Muscle layer of duodenum (tissue), 2 donors: Measurements from ENCODE around the gene GARIN3.
"Not testable (repeated sequence)": the region's sequence is repeated elsewhere in the genome, so short reads cannot be mapped to it uniquely, and the experiment has no call there.

ENCODE experiments used
- H3K27ac ChIP-seq: one replicate; pipeline ENCODE4 v1.7.0; 2013; ENCODE audit warnings: mild to moderate bottlenecking, low read length
- H3K27me3 ChIP-seq: one replicate; pipeline ENCODE4 v1.7.0; 2013; ENCODE audit warnings: low read depth, mild to moderate bottlenecking, control low read depth, low read length
- H3K36me3 ChIP-seq, 2 donors: one replicate each; pipeline ENCODE4 v1.7.0; 2013; ENCODE audit warnings: low read length in 2 of 2, control low read depth in 1 of 2, mild to moderate bottlenecking in 1 of 2; ENCODE audit not compliant: insufficient read depth in 2 of 2, control insufficient read depth in 1 of 2
- H3K4me1 ChIP-seq, 2 donors: one replicate each; pipeline ENCODE4 v1.7.0; 2013; ENCODE audit warnings: low read length in 2 of 2, mild to moderate bottlenecking in 2 of 2, control low read depth in 1 of 2, moderate library complexity in 1 of 2; ENCODE audit not compliant: insufficient read depth in 2 of 2, control insufficient read depth in 1 of 2
- H3K4me3 ChIP-seq, 2 donors: one replicate each; pipeline ENCODE4 v1.7.0; 2013; ENCODE audit warnings: low read length in 2 of 2, low read depth in 1 of 2, mild to moderate bottlenecking in 1 of 2
- H3K9me3 ChIP-seq, 2 donors: one replicate each; pipeline ENCODE4 v1.7.0; 2013; ENCODE audit warnings: low read length in 2 of 2, control low read depth in 1 of 2, mild to moderate bottlenecking in 1 of 2; ENCODE audit not compliant: control insufficient read depth in 1 of 2
- donor health status: healthy.

GARIN3 gene

DNA sequence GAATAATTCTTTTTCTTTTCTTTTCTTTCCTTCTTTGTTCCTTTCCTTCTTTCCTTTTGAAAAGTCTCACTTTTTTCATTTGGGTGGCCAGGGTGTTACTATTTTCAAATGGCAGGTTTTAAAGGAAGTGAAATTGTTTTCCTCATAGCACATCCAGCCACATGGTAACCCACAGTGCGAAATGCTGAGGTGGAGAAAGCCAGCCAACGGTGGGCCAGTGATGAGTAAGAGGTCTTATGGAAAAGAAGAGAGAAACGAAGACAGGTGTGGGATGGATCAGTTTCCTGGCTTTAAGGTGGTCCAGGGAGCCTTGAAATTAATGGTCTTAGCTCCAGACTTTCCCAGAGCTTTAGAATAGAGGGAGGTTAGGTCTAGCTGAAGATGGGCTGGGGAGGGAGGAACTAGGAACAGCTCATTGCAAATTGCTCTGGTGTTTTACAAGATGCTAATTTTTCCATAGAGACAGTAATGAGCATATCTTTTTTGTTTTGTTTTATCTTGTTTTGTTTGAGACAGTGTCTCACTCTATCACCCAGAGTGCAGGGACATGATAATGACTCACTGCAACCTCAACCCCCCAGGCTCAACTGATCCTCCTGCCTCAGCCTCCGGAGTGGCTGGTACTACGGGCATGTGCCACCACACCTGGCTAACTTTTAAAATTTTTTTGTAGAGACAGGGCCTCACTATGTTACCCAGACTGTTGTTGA lies 32.4 kb upstream of the GARIN3 start:
- Histone ChIP-seq H3K4me1 (no peaks in the 10 kb centered on the region), H3K36me3 (no peaks in the 10 kb centered on the region), H3K4me3 (no peak overlapping the region), H3K27ac (no peak overlapping the region), H3K27me3 (no peaks in the 10 kb centered on the region), H3K9me3 (no peaks in the 10 kb centered on the region)

DNA sequence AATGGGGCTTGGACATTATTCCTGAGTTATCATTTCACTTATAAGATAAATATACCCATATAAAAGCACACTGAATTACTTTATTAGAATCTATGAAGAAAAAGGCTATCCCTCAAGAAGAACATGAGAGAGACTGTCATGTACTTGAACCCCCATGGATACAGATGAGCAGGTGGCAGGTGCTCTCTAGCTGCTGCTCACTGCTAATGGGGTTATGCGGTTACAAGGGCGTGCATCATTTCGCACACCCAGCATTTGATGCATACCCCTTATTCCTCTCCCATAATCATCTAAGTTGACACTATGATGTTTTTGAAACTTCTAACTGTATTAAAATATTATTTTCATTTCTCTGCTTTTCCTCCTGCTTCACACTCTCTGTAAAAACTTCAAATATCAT lies 31.0 kb upstream of the GARIN3 start:
- no peaks in the 10 kb centered on the region for H3K9me3 ChIP-seq

DNA sequence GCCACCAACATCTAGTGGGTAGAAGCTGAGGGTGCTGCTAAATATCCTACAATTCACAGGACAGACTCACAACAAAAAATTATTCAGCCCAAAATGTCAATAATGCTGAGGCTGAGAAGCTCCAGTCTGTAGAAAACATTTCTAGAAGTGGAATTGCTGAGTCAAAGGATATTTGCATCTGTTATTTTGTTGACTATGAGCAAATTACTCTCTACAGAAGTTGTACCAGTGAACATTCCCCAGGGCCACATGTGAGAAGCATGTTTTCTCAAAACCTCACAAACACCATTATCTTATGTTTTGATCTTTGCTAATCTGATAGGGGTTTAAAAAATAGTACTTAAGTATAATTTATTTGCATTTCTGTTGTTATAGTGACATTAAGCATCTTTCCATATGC lies 30.0 kb upstream of the GARIN3 start:
- H3K27me3 ChIP-seq = no peaks in the 10 kb centered on the region
- no peaks in the 10 kb centered on the region for H3K36me3 ChIP-seq
- H3K4me3 ChIP-seq = no peak overlapping the region
- H3K9me3 ChIP-seq = no peaks in the 10 kb centered on the region
- no peak overlapping the region for H3K27ac ChIP-seq
- H3K4me1 ChIP-seq = no peaks in the 10 kb centered on the region

More for the DNA sequence above, 31.0 kb upstream of the GARIN3 start:
- Histone ChIP-seq H3K4me3 (no peak overlapping the region), H3K4me1 (no peaks in the 10 kb centered on the region), H3K27me3 (no peaks in the 10 kb centered on the region), H3K36me3 (no peaks in the 10 kb centered on the region), H3K27ac (no peak overlapping the region)

DNA sequence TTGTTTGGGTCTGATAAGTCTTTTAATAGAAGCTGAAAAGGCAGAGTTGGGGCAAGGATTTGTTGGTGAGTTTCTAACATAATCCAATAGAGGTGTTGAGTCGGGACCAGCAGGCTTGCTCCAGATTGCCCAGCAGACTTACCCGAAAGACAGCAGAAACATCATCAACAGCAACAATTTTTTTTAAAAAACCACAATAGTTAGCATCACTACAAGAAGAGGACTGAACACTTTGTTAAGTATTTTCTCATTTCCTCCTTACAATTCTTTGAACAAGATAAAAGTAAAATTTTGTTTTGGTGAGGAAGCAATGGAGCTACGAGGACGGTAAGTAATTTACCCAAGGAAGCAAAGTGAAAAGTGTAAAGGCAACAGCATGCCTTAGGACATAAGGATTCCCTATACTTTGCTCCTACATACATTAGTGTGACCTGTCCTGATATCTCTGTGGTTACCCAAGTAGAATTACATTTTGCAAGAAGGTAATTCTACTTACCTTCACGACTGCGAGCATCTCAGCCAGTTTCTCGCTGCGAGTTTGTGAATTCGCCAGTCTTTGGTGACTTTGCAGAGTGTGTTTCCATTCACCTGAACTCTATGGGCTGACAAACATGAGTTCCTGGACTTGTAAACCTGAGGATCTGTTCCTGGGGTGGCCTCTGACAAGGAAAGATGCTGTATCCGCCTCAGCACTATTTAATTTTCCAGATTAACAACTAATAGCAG lies 27.8 kb upstream of the GARIN3 start:
- Histone ChIP-seq H3K36me3 (no peaks in the 10 kb centered on the region), H3K27me3 (no peaks in the 10 kb centered on the region), H3K9me3 (no peaks in the 10 kb centered on the region), H3K27ac (no peak overlapping the region), H3K4me3 (no peak overlapping the region), H3K4me1 (no peaks in the 10 kb centered on the region)

DNA sequence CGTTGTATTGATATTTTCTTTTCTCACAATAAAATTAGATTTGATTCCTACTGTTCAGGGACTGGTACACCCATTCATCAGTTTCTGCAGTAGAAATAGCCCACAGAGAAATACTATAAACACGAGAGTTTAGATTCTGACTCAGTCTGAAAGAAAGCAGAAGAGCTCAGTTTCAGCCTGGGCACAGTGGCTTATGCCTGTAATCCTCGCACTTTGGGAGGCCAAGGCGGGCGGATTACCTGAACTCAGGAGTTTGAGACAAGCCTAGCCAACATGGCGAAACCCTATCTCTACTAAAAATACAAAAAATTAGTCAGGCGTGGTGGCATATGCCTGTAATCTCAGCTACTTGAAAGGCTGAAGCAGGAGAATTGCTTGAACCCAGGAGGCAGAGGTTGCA lies 23.2 kb upstream of the GARIN3 start:
- no peaks in the 10 kb centered on the region for H3K9me3 ChIP-seq
- H3K4me3 ChIP-seq = no peak overlapping the region
- H3K36me3 ChIP-seq = no peaks in the 10 kb centered on the region
- no peaks in the 10 kb centered on the region for H3K27me3 ChIP-seq
- no peaks in the 10 kb centered on the region for H3K4me1 ChIP-seq
- no peak overlapping the region for H3K27ac ChIP-seq

DNA sequence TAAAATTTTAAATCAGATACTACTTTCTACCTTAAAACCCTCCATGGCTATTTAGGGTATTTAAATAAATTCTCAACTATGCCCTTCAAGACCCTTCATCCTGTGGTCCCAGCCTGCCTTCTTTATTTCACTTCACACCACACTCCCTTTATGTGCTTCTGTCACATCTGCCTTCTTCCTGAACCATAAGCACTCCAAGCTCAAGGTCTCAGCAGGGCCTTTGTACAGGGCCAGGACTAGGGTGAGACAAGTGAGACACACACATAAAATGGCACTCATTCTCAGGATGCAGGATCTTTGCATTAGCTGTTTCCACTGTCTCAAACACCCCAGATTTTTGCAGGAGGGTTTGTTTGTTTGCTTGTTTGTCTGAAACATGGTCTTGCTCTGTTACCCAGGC lies 22.2 kb upstream of the GARIN3 start:
- Histone ChIP-seq H3K27ac (no peak overlapping the region), H3K36me3 (no peaks in the 10 kb centered on the region), H3K4me3 (no peak overlapping the region), H3K4me1 (no peaks in the 10 kb centered on the region), H3K27me3 (no peaks in the 10 kb centered on the region), H3K9me3 (no peaks in the 10 kb centered on the region)

DNA sequence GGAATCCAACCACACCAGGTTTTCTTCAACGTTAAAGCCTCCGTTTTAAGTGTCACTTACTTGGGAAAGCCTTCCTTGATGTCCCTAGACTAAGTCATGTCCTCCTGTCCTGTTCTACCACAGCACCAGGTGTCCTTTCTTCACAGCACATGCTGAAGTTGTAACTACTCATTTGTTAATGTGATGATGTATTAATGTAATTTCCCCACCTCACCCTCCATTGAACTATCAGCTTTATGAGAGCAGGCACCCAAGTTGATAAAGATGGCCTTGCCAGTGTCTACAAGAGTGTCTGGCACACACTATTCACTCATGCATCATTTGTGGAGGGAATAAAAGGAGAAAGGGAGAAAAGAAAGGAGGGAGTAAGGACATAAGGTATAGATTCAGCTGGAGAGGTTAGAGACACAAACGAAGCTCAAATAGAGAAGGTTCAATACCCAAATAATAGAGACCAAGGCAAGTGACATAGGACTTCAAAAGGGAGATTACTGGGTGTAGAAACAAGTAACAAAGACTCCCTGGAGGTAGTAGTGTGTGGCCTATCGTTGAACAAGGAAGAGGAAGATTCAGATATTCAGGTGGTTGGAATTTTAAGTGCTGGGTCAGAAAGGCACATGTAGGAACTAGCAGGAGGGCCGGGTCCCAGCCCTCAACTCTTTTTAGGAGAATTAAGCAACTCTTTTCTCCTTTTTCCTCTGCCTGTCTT lies 21.1 kb upstream of the GARIN3 start:
- Histone ChIP-seq H3K4me3 (no peak overlapping the region), H3K27ac (no peak overlapping the region), H3K4me1 (no peaks in the 10 kb centered on the region)

DNA sequence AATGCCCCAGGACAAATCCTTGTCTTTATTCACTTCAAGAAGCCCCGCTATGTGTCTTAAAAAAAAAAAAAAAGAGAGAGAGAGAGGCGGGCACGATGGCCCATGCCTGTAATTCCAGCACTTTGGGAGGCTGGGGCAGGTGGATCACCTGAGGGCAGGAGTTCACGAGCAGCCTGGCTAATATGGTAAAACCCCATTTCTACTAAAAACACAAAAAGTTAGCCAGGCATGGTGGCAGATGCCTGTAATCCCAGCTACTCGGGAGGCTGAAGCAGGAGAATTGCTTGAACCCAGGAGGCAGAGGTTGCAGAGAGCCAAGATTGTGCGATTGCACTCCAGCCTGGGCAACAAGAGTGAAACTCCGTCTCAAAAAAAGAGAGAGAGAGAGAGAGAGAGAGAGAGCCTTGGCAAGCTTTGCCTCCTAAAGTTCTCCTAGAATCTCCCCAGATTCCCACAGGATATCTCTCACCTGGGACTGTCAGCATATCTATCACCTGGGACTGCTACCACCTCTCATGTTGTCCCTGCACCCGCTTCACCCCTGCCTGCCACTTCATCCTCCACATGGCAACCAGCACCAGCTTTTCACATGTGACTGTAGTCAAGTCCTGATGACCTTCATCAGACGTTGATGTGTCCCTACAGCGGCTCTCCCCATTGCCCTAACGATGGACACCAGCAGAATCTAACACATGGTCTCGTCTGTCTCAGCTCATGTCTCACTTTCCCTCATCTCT lies 20.4 kb upstream of the GARIN3 start:
- Histone ChIP-seq H3K27me3 (no peaks in the 10 kb centered on the region), H3K27ac (no peak overlapping the region), H3K4me3 (no peak overlapping the region), H3K9me3 (no peaks in the 10 kb centered on the region), H3K4me1 (no peaks in the 10 kb centered on the region), H3K36me3 (no peaks in the 10 kb centered on the region)

More for the DNA sequence above, 21.1 kb upstream of the GARIN3 start:
- Histone ChIP-seq H3K9me3 (no peaks in the 10 kb centered on the region), H3K27me3 (no peaks in the 10 kb centered on the region), H3K36me3 (no peaks in the 10 kb centered on the region)

DNA sequence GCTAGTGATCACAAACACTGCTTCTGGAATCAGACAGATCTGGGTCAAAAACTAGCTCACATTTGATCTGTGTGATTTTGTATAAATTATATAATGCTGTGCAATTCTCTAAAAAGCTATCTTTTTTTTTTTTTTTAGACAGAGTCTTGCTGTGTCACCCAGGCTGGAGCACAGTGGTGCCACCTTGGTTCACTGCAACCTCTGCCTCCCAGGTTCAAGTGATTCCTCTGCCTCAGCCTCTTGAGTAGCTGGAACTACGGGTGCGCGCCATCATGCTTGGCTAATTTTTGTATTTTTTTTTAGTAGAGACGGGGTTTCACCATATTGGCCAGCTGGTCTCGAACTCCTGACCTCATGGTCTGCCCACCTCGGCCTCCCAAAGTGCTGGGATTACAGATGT lies 19.1 kb upstream of the GARIN3 start:
- H3K4me1 ChIP-seq, H3K36me3 ChIP-seq, H3K4me3 ChIP-seq, H3K27me3 ChIP-seq, H3K9me3 ChIP-seq, H3K27ac ChIP-seq: not testable (repeated sequence)

DNA sequence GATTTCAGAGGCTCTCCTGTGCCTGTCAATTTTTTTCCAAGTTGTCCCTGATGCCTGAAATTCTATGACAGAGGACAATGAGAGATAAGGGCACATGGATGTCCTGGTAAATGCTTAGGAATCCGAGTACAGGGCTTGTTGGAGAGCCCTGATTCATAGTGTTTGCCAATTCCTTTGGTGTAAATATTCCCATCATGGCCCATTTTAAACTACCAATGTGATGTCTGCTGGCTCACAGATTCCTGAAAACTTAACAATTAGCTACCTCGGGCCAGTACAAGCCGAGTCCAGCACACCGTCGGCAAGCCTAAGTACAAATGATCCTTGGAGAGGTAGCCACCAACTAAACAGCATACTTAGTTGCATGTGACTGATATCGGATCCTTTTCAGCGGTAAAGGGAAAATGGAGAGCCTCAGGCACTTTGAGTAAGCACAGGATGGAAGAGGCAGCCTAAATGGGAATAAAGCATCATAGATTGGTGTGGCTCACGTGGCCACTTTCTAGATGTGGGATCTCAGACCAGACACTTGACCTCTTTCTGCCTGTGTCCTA lies 18.1 kb upstream of the GARIN3 start:
- Histone ChIP-seq H3K27me3 (no peaks in the 10 kb centered on the region), H3K36me3 (no peaks in the 10 kb centered on the region), H3K4me1 (no peaks in the 10 kb centered on the region), H3K27ac (no peak overlapping the region), H3K9me3 (no peaks in the 10 kb centered on the region), H3K4me3 (no peak overlapping the region)
